Measurements from ENCODE around the gene DPP6. TPM values are rescaled to one million over a fixed set of nuclear protein-coding genes. Genes with fewer than 3 reads are reported as not detected.

The DPP6 gene
- total RNA-seq, 4 donors from 2014 or later = 0.38 TPM; not detected in 2

DNA sequence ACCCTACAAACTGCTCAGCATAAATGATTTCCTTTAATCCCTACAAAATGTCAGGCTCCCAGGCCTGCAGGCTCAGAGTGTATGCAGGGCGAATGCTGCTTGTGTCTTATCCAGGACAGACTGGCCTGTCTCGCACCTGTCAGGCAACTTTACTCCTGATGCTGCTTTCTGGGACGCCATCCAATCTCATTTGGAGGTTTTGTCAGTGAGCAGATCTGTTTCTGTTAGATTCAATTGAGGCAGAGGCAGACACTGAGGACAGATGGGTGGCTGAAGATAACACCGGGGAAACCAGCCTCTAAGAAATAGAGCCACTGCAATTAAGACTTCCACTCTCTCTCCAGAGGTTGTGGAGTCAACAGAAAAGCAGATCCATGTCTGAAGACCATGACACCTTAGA is 115.6 kb downstream of the DPP6 start:
- 42 to 55% methylated on average over 4 of the region's 4 CpGs for WGBS, 2 donors
- Histone ChIP-seq H3K9me3 (no peaks in the 10 kb centered on the region), H3K36me3 (no peaks in the 10 kb centered on the region), H3K4me1 (no peaks in the 10 kb centered on the region), H3K4me3 (no peak overlapping the region), H3K27ac (no peak overlapping the region), H3K27me3 (no peaks in the 10 kb centered on the region)
- intact Hi-C loops (cut with DNase I) = no loop called here
- DNase-seq = no peak
- TF ChIP-seq POLR2A (IDR thresholded peaks at IDR 0.05) = no peak
- TF ChIP-seq, protein P1, sequence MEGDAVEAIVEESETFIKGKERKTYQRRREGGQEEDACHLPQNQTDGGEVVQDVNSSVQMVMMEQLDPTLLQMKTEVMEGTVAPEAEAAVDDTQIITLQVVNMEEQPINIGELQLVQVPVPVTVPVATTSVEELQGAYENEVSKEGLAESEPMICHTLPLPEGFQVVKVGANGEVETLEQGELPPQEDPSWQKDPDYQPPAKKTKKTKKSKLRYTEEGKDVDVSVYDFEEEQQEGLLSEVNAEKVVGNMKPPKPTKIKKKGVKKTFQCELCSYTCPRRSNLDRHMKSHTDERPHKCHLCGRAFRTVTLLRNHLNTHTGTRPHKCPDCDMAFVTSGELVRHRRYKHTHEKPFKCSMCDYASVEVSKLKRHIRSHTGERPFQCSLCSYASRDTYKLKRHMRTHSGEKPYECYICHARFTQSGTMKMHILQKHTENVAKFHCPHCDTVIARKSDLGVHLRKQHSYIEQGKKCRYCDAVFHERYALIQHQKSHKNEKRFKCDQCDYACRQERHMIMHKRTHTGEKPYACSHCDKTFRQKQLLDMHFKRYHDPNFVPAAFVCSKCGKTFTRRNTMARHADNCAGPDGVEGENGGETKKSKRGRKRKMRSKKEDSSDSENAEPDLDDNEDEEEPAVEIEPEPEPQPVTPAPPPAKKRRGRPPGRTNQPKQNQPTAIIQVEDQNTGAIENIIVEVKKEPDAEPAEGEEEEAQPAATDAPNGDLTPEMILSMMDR (IDR thresholded peaks at IDR 0.05) = no peak

DNA sequence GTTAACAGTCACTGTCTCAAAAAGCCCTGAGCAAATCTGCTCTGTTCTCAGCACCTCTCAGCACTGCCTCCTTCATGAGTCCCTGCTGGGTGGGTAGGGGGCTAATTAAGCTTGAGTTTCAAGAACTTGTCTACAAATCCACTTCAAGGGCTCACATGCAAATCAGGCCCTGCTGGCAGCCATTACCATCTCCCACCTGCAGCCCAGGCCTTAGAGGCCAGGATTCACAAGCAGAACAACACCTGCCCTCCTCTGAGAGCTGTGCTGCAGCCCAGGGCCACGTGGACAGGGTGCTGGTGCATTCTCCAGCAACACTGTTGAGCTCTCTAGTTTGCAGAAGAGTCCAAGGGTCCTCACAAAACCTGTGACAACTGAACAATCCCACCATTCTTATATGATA is 119.2 kb downstream of the DPP6 start:
- TF ChIP-seq POLR2A (IDR thresholded peaks at IDR 0.05) = no peak
- TF ChIP-seq, protein P1 (IDR thresholded peaks at IDR 0.05) = no peak
- intact Hi-C loops (cut with DNase I) = no loop called here
- no peak overlapping the region for H3K27ac ChIP-seq
- no peaks in the 10 kb centered on the region for H3K9me3 ChIP-seq
- H3K27me3 ChIP-seq = no peaks in the 10 kb centered on the region
- H3K4me3 ChIP-seq = no peak overlapping the region
- 0 to 20% methylated on average over 1 of the region's 1 CpG for WGBS, 2 donors
- no peak for DNase-seq
- H3K36me3 ChIP-seq = no peaks in the 10 kb centered on the region
- no peaks in the 10 kb centered on the region for H3K4me1 ChIP-seq

DNA sequence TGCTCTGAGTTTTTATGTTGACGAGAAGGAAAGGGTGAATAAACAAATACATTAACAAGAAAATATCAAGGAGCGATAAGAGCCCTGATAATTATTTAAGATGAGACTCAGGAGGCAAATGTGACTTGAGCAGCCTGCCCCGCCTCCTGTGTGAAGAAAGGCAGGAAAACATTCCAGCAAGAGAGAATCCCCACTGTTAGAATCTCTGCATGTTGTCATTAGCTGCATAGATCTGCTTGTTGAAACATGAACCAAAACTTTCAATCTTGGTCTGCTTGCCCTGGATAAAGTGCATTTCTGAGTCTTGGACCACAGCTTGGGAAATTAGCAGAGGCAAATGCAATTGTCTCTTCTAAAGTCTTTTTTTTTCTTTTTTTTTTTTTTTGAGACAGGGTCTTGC is 120.0 kb downstream of the DPP6 start:
- Histone ChIP-seq H3K36me3 (no peaks in the 10 kb centered on the region), H3K4me3 (no peak overlapping the region), H3K9me3 (no peaks in the 10 kb centered on the region), H3K4me1 (no peaks in the 10 kb centered on the region), H3K27me3 (no peaks in the 10 kb centered on the region), H3K27ac (no peak overlapping the region)
- WGBS, 2 donors = 40 to 60% methylated on average over 3 of the region's 3 CpGs
- intact Hi-C loops (cut with DNase I) = no loop called here
- no peak for TF ChIP-seq POLR2A (IDR thresholded peaks at IDR 0.05)
- TF ChIP-seq, protein P1 (IDR thresholded peaks at IDR 0.05) = no peak
- no peak for DNase-seq

DNA sequence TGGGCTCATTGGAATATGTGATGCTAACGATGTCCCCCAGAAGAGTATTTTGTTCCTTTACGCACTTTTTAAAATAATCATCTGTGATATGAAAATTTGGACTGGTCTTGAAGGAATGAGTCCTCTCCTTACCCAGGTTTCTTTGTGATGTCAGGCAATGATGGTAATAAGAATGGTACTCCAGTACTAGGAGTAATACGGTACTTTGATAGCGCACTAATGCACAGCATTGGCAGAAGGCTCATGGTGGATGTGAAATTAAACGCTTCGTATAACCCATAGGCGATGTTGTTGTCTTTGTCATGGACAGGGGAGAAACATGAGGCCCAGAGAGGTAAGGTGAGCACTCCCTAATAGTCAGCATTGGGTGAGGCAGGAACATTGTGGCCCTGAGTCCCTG is 125.4 kb downstream of the DPP6 start:
- H3K9me3 ChIP-seq = no peaks in the 10 kb centered on the region
- no peaks in the 10 kb centered on the region for H3K27me3 ChIP-seq
- TF ChIP-seq POLR2A (IDR thresholded peaks at IDR 0.05) = no peak
- TF ChIP-seq, protein P1 (IDR thresholded peaks at IDR 0.05) = no peak
- H3K4me1 ChIP-seq = no peaks in the 10 kb centered on the region
- 83 to 91% methylated on average over 7 of the region's 7 CpGs for WGBS, 2 donors
- no peak for DNase-seq
- no peak overlapping the region for H3K27ac ChIP-seq
- no peak overlapping the region for H3K4me3 ChIP-seq
- intact Hi-C loops (cut with DNase I) = no loop called here
- no peaks in the 10 kb centered on the region for H3K36me3 ChIP-seq

DNA sequence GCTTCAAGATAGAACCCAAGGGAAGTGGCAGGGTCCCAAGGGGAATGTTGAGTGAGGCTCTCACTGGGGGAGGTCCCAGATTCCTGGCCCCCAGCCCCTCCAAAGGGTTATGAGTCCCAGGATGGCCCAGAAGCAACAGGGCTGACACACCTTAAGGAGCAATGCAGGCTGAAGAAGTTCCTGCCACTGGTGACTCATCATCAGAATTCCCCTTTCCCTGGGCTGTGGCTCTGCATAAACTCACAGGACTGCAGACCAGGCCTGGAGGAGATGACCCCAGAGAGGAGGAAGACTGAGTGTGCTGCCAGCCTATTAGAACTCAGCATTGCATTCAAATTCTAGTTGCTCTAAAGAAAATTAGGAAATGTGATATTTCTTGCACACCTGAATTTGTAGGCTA is 126.7 kb downstream of the DPP6 start:
- no peak overlapping the region for H3K4me3 ChIP-seq
- H3K4me1 ChIP-seq = no peaks in the 10 kb centered on the region
- intact Hi-C loops (cut with DNase I) = no loop called here
- no peak overlapping the region for H3K27ac ChIP-seq
- TF ChIP-seq POLR2A (IDR thresholded peaks at IDR 0.05) = no peak
- TF ChIP-seq, protein P1 (IDR thresholded peaks at IDR 0.05) = no peak
- no peaks in the 10 kb centered on the region for H3K27me3 ChIP-seq
- DNase-seq = no peak
- no peaks in the 10 kb centered on the region for H3K9me3 ChIP-seq
- H3K36me3 ChIP-seq = no peaks in the 10 kb centered on the region
